CD4-positive, alpha-beta T cell treated with Interleukin-6 for 4 hours (primary cell): ENCODE measurements around the gene PRAMEF26.
"Not testable (repeated sequence)": the region's sequence is repeated elsewhere in the genome, so short reads cannot be mapped to it uniquely, and the experiment has no call there.

ENCODE experiments used
- DNase-seq: peaks from one replicate; pipeline ENCODE4 v3.0.0-alpha.2; 2020; ENCODE audit warnings: mixed read lengths

The PRAMEF26 gene

GRCh38 chr1:13155909-13156308 lies at the start of gene PRAMEF26:
Gene PRAMEF26, minus strand, starts transcription at chr1:13156009. Its CDS starts 2,914 bp downstream, at chr1:13153095.
- DNase-seq, result not testable (repeated sequence)

- DNase-seq, result not testable (repeated sequence)
These were observed 45.5 kb upstream of the PRAMEF26 start, which contains the start of gene PRAMEF13 for GRCh38 chr1:13201309-13201708. Gene PRAMEF13, minus strand, starts transcription at chr1:13201409. Its CDS starts 1,820 bp downstream, at chr1:13199589.

- not testable (repeated sequence) for DNase-seq
These were observed 15.7 kb upstream of the PRAMEF26 start, which contains the start of gene PRAMEF9 for GRCh38 chr1:13171548-13171947. Gene PRAMEF9, plus strand, starts transcription at chr1:13171848. Its CDS starts 3,433 bp downstream, at chr1:13175281.

GRCh38 chr1:13165531-13165930 lies 9.7 kb upstream of the PRAMEF26 start, which contains the start of gene HNRNPCL4:
Gene HNRNPCL4, minus strand, starts transcription at chr1:13165631. Its CDS starts 164 bp downstream, at chr1:13165467.
- DNase-seq, result not testable (repeated sequence)

- DNase-seq, result not testable (repeated sequence)
These were observed 39.1 kb downstream of the PRAMEF26 start, which contains the start of gene HNRNPCL2 for GRCh38 chr1:13116754-13117153. Gene HNRNPCL2, minus strand, starts transcription at chr1:13116854. Its CDS starts 454 bp downstream, at chr1:13116400.
